HG02610 (cell line): ENCODE results near the gene HIVEP1.

Experiments used
- ATAC-seq: cut with Tn5 transposase; IDR thresholded peaks from one replicate; pipeline ENCODE4 v1.9.1; 2021; ENCODE audit warnings: mild to moderate bottlenecking, moderate library complexity; ENCODE audit not compliant: unreplicated experiment

Gene HIVEP1

GRCh38 chr6:12115001-12115400 is 102.9 kb downstream of the HIVEP1 start:
- ATAC-seq, result no peak

- ATAC-seq, result peak; percentile 20
These were observed 103.4 kb downstream of the HIVEP1 start for GRCh38 chr6:12115492-12115891.

- no peak for ATAC-seq
These were observed 104.2 kb downstream of the HIVEP1 start for GRCh38 chr6:12116264-12116800.

- no peak for ATAC-seq
These were observed 104.9 kb downstream of the HIVEP1 start for GRCh38 chr6:12116978-12117377.

- no peak for ATAC-seq
These were observed 106.5 kb downstream of the HIVEP1 start for GRCh38 chr6:12118607-12119006.

- ATAC-seq, result peak; percentile 68
These were observed 107.0 kb downstream of the HIVEP1 start for GRCh38 chr6:12119085-12119588.

GRCh38 chr6:12125396-12125795 is 113.3 kb downstream of the HIVEP1 start:
- ATAC-seq, result no peak

- no peak for ATAC-seq
These were observed 113.9 kb downstream of the HIVEP1 start for GRCh38 chr6:12126051-12126450.

- no peak for ATAC-seq
These were observed 117.4 kb downstream of the HIVEP1 start for GRCh38 chr6:12129523-12129922.

- no peak for ATAC-seq
These were observed 120.5 kb downstream of the HIVEP1 start for GRCh38 chr6:12132351-12133222.

GRCh38 chr6:12134581-12134980 is 122.5 kb downstream of the HIVEP1 start:
- ATAC-seq, result no peak

- ATAC-seq, result no peak
These were observed 122.9 kb downstream of the HIVEP1 start for GRCh38 chr6:12134991-12135390.

GRCh38 chr6:12136905-12137304 is 124.8 kb downstream of the HIVEP1 start:
- ATAC-seq, result no peak

- ATAC-seq, result no peak
These were observed 125.4 kb downstream of the HIVEP1 start for GRCh38 chr6:12137480-12137879.

- no peak for ATAC-seq
These were observed 126.3 kb downstream of the HIVEP1 start for GRCh38 chr6:12138381-12138780.

GRCh38 chr6:12138936-12139335 is 126.8 kb downstream of the HIVEP1 start:
- no peak for ATAC-seq

- ATAC-seq, result no peak
These were observed 135.6 kb downstream of the HIVEP1 start for GRCh38 chr6:12147557-12148316.

- ATAC-seq, result no peak
These were observed 136.2 kb downstream of the HIVEP1 start for GRCh38 chr6:12148317-12148801.

- ATAC-seq, result no peak
These were observed 136.7 kb downstream of the HIVEP1 start for GRCh38 chr6:12148841-12149240.

GRCh38 chr6:12149944-12150510 is 137.9 kb downstream of the HIVEP1 start:
- ATAC-seq, result no peak

- ATAC-seq, result no peak
These were observed 138.8 kb downstream of the HIVEP1 start for GRCh38 chr6:12150812-12151432.
